GM12891 (cell line): ENCODE measurements around the gene NOTCH1.

Experiments used
- DNase-seq: peaks from one replicate; pipeline ENCODE4 v3.0.0; 2011; ENCODE audit warnings: low spot score; ENCODE audit not compliant: insufficient read length
- FAIRE-seq: peaks from 2 replicates; lab custom pipeline; 2011; peaks lifted over from hg19 to GRCh38; lab: Jason Lieb, UNC
- PAX5 ChIP-seq: IDR thresholded peaks from 2 replicates; pipeline ENCODE4 v1.6.1; 2011; ENCODE audit warnings: low read length, moderate library complexity, mild to moderate bottlenecking; ENCODE audit not compliant: insufficient read depth, severe bottlenecking
- POLR2A ChIP-seq: IDR thresholded peaks from 2 replicates; pipeline ENCODE4 v1.6.1; 2011; ENCODE audit warnings: low read depth, low read length, control low read depth
- POLR2AphosphoS5 ChIP-seq: IDR thresholded peaks from 2 replicates; pipeline ENCODE4 v1.6.1; 2011; ENCODE audit warnings: low read depth, low read length, control low read depth
- POU2F2 ChIP-seq: IDR thresholded peaks from 2 replicates; pipeline ENCODE4 v1.6.1; 2011; ENCODE audit warnings: low read depth, mild to moderate bottlenecking, control low read depth, low read length, moderate library complexity
- SPI1 ChIP-seq: IDR thresholded peaks from 2 replicates; pipeline ENCODE4 v1.6.1; 2011; ENCODE audit warnings: low read depth, low read length, control low read depth
- TAF1 ChIP-seq: IDR thresholded peaks from 2 replicates; pipeline ENCODE4 v1.6.1; 2011; ENCODE audit warnings: low read depth, low read length, control low read depth

NOTCH1 gene

DNA sequence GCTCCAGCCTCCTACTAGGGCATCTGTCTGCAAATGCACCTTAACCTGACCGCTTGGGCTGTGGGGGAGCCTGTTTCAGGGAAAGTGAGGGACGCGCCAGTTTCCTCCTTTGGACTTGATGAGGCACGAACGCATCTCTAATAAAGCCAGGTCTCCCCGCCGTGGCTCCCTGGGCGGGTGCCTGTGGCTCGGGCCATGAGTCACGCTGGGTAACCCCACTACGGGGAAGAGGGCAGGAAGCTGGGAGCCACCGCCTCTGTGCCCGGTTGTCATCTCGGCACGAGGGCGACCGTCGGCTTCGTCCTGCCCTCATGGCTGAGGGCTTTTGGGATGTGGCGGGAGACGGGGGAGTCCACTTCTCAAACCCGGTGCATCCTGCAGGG, 12.1 kb downstream of the NOTCH1 start:
- TF ChIP-seq TAF1: no peak
- no peak for TF ChIP-seq POLR2A
- no peak for TF ChIP-seq POLR2AphosphoS5
- TF ChIP-seq SPI1: no peak
- no peak for TF ChIP-seq POU2F2
- no peak for TF ChIP-seq PAX5
- DNase-seq (no peak), FAIRE-seq (no peak)

DNA sequence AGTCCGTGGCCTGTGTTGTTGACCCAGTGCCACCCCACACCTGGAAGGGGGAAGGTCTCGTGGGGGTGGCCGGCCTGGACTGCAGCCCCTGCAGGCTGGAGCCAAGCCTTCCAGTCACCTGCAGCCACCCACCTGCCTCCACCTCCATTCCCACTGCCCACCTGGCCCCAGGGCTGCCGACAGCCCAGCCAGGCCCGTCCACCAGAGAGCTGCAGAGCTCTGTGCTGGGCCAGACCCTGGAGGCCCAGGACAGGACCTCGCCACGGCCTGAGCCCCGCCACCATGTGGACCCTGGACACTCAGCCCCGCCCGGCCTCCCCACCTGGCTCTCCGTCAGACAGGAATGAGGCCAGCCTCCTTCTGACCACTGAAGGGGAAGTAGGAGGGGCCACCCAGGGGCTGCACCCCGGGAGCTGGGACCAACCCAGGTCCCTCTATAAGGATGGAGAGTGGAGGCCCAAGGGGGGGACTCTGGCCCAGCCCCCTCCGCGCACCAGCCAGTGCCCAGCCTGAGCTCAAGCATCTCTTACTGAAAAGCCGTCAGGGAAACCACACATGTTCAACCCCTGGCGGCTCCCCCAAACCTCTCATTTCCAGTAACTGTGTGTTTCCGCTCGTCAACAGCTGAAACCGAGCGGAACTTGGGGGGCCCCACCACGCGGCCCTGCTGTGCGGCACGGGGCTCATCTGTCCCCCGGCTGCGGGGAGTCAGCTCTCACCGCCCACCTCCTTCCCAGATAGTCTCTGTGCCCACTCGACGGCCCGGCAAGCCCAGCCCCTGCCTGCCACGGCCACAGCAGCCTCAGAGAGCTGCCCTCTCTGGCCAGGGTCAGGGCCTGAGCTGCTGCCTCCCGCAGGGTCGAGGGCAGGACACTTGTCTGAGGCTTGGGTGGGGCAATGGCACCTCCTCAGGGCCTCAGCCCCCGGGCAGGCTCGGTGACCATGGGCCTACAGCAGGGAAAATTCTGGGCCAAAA, 12.8 kb downstream of the NOTCH1 start:
- no peak for TF ChIP-seq POLR2AphosphoS5
- TF ChIP-seq TAF1: no peak
- TF ChIP-seq PAX5: no peak
- FAIRE-seq (peak; percentile 33), DNase-seq (peak; percentile 76)

DNA sequence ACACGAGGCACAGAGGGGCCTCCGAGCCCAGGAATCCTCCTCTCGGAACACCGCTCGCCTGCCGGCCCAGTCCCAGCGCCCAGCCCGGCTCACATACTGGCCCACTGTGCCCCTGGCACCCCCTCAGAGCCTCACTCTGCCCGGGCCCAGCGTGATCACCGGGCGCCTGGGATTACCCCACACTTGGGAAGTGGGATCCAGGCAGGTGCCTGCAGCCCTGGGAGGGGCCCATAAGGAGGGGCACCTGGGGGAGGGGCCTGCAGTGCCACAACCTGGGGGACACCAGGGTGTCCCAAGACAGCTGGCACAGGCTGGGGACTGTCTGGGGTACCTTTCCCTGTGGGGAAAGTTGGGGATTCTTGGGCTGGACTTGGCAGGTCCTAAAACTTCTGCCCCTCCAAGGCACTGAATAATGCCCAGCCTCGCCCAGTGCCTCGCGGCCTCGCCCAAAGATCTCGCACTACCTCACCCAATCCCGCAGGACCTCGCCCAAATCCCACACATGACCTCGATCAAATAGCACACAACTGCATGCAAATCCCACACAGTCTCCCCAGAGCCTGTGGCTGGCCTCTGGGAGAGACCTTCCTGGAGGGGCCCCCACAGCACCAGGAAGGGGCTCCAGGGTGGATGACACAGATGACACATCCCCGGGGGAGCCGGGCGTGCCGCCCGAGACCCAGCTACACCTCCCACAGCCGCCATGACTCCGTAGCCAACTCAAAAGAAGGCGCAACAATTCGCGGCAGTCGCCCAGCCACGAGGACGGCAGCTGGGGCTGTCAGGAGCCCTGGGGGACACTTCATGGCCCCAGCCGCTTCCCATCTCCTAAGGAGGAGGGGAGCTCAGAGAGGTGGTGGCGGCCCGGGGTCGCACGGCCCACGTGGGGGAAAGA, 13.7 kb downstream of the NOTCH1 start:
- TF ChIP-seq POU2F2 (no peak), TAF1 (no peak), POLR2A (no peak), PAX5 (no peak), SPI1 (no peak), POLR2AphosphoS5 (no peak)
- FAIRE-seq: no peak
- no peak for DNase-seq

DNA sequence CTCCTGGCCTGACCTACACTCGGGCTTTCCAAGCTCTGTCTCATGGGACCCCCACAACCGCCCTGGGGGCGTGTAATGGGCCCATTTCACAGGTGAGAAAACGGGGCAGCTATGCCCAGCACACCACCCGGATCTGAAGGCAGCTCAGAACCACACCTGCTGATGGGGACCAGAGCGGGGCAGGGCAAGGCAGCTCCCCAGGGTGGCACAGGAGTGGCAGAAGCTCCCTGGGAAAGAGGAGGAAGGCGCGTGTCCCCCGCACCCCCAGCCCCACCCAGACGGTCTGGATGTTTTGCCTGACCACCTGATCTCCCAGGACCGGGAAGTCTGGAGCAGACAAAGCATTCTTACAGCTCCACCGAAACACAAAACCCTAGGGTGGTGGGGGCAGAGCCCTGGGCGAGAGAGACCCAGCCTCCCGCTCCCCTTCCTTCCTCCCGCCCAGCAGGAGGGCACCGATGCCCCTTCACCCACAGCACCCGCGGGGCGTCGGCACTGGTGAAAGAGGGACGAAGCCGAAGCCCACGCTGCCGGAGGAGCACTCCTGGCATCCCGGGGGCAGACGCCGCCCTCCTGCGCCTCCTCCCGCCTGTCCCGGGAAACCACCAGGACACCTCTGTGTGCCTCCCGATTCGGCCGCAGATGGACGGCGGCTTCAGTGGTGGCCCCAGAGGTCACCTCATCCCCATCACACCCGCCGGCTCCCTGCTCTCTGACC, 14.5 kb downstream of the NOTCH1 start:
- TF ChIP-seq SPI1 (no peak), PAX5 (no peak), TAF1 (no peak), POLR2A (no peak), POU2F2 (no peak), POLR2AphosphoS5 (no peak)
- FAIRE-seq: no peak
- no peak for DNase-seq

DNA sequence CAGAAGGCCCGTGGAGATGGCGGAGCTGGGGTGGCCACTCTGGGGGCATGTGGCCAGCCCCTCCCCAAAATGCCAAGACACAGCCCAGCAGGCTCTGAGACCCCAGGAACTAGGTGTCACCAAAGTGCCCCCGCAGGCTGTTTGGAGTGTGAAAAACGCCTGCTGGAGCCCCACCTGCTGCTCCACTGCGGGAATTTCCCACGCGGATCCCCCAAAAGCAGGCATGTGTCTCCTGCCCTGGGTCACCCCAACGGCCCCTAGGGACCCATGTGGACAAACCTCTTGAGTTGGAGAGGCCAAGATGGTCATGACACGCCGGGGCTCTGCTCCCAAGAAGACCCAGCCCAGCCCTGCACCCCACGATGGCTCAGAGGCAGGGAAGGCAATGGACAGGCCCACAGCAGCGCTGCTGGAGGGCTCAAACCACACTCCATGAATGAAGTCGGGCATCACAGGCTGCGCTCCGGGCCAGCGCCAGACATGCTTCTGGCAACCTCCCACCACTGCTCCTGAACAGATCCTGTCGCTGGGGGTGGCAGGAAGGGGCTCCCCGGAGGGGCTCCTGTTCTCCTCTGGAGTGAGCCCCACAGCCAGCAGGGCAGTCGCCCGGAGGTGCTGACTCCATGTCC, 15.3 kb downstream of the NOTCH1 start:
- TF ChIP-seq POLR2AphosphoS5: no peak
- TF ChIP-seq TAF1: no peak
- TF ChIP-seq PAX5: no peak
- no peak for TF ChIP-seq POU2F2
- TF ChIP-seq SPI1: no peak
- TF ChIP-seq POLR2A: no peak
- DNase-seq: no peak
- FAIRE-seq: no peak

DNA sequence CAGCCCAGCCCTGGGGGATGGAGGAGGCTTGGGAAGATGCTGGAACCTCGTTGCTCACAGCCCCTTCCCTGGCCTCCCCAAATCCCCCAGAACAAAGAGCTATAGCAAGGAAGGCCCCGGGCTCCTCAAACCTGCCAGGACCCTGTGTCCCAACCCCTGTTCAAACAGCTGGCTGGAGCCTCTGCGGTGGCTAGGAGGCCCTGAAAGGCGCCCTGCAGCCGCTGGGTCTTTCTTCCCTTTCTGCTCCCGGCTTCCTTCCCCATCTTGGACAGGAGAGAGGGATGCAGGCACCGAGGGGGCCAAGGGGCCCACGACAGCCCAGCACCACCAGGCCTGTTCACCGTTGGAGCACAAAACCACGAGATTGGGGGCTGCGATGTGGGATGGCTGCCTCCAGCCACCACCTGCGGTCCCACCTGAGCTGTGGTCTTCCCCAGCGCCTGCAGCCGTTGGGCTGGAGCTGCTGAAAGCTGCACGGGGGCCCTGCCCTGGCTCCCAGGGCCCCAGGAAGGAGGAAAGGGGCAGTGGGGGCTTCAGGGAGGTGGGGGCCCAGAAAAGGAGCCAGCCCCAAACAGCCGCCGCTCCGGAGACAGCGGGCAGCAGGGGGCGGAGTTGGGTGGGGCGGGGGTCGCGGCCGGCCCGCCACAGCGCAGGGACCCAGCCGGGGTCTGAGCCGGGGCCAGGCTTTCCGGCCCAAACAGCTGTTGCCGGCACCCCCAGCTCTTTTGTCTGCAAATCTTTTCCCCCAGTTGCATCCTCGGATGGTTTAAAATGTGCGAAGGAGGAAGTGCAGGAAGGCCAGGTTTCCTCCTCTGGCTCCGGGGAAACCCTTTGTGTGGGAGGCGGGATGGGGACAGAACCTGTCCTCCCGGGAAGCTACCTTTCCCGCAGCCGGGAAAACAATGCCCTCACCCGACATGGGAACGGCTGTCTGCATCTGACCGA, 16.1 kb downstream of the NOTCH1 start:
- TF ChIP-seq POLR2AphosphoS5 (no peak), SPI1 (peak; percentile 52), POLR2A (no peak)
- DNase-seq (no peak), FAIRE-seq (no peak)

DNA sequence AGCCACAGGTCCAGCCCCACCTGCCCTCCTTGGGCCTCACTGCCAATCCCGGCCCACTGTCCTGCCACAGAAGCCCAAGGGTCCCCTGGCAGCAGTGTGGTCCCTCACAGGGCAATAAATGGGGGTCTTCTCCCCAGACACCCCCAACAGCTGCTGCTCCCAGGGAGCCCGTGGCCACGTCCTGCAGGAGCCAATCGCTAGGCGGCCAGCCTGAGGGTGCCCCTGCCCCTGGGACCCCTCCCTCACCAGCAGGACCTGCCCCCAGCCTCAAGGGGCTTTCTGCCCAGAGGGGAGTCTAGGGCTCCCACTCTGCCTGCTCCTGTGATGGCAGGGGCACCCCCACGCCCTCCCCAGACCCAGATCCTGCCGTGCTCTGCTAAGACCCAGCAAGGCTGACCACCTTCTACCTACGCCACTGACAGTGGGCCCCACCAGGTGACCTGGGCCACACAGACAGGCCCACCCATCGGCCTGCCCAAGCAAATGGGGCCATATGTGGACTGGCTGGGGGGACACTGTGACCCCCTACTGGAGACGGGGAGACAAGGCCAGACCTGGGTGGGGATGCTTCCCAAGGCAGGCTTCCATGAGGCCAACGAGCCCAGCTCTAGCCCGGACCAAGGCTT, 17.0 kb downstream of the NOTCH1 start:
- DNase-seq (no peak), FAIRE-seq (no peak)
- no peak for TF ChIP-seq POLR2A
- TF ChIP-seq TAF1: no peak
- TF ChIP-seq PAX5: no peak
- no peak for TF ChIP-seq POU2F2
- TF ChIP-seq SPI1: no peak
- no peak for TF ChIP-seq POLR2AphosphoS5
